HEK293 (cell line): ENCODE results near the gene GOLIM4.

ENCODE experiments used
- CTCF ChIA-PET: fragments of 350-600 bp; formaldehyde crosslinking; extraction: SDS; loops from one replicate; lab custom pipeline; 2021; ENCODE audit warnings: antibody characterized with exemption; lab: Yijun Ruan, JAX
- POLR2A ChIA-PET: fragments of 300-600 bp; formaldehyde crosslinking; extraction: SDS; loops from one replicate; lab custom pipeline; 2020; ENCODE audit warnings: antibody characterized with exemption, inconsistent platforms; lab: Yijun Ruan, JAX
- H3K27ac ChIP-seq: fragments of 200-500 bp; sonication (Bioruptor generic); 2 replicates; pipeline ENCODE4 v1.5.1; 2014; ENCODE audit warnings: low read depth, low read length, control low read depth, inconsistent platforms; ENCODE audit errors: extremely low read depth
- H3K36me3 ChIP-seq, 2 experiments: fragments of 200-500 bp in 1 of 2; sonication (Bioruptor generic) in 1 of 2; 1 replicate in 1 of 2; 2 replicates in 1 of 2; pipeline ENCODE4 v1.5.1; 2014 to 2017; ENCODE audit warnings: inconsistent platforms in 2 of 2, low read length in 2 of 2; ENCODE audit not compliant: control insufficient read depth in 2 of 2, insufficient read depth in 1 of 2
- H3K4me1 ChIP-seq: fragments of 200-500 bp; sonication (Bioruptor generic); 2 replicates; pipeline ENCODE4 v1.5.1; 2014; ENCODE audit warnings: mild to moderate bottlenecking, low read length, inconsistent platforms; ENCODE audit not compliant: control insufficient read depth, insufficient read depth
- H3K4me3 ChIP-seq: 2 replicates; pipeline ENCODE4 v1.5.1; 2011; ENCODE audit warnings: low read depth, mild to moderate bottlenecking, control low read depth, low read length, moderate library complexity
- H3K9me3 ChIP-seq: fragments of 200-500 bp; sonication (Bioruptor generic); 2 replicates; pipeline ENCODE4 v1.5.1; 2014; ENCODE audit warnings: low read depth, low read length, inconsistent platforms; ENCODE audit not compliant: control insufficient read depth, insufficient read depth
- GLIS1 ChIP-seq: fragments of 450-650 bp; formaldehyde crosslinking; IDR thresholded peaks from 2 replicates; pipeline ENCODE4 v1.5.1; 2016; ENCODE audit warnings: missing biosample characterization, missing genetic modification characterization
- KLF9 ChIP-seq: fragments of 450-650 bp; formaldehyde crosslinking; IDR thresholded peaks from 2 replicates; pipeline ENCODE4 v1.5.1; 2016; ENCODE audit warnings: missing biosample characterization, missing genetic modification characterization, low read depth
- PRDM1 ChIP-seq: fragments of 450-650 bp; formaldehyde crosslinking; IDR thresholded peaks from 2 replicates; pipeline ENCODE4; 2016; ENCODE audit warnings: missing biosample characterization, missing genetic modification characterization
- TRIM28 ChIP-seq: IDR thresholded peaks from 2 replicates; pipeline ENCODE4 v1.6.1; 2011; ENCODE audit warnings: low read length, control low read depth, borderline replicate concordance
- ZBTB21 ChIP-seq: fragments of 450-650 bp; formaldehyde crosslinking; IDR thresholded peaks from 2 replicates; pipeline ENCODE4 v1.5.1; 2017; ENCODE audit warnings: missing biosample characterization, missing genetic modification characterization
- ZEB2 ChIP-seq: fragments of 450-650 bp; formaldehyde crosslinking; IDR thresholded peaks from 2 replicates; pipeline ENCODE4 v1.5.1; 2016; ENCODE audit warnings: missing biosample characterization, missing genetic modification characterization
- ZFP41 ChIP-seq: fragments of 450-650 bp; formaldehyde crosslinking; IDR thresholded peaks from 2 replicates; pipeline ENCODE4 v1.5.1; 2016; ENCODE audit warnings: missing biosample characterization, missing genetic modification characterization, borderline replicate concordance
- ZNF132 ChIP-seq: fragments of 450-650 bp; formaldehyde crosslinking; IDR thresholded peaks from 2 replicates; pipeline ENCODE4 v1.5.1; 2017; ENCODE audit warnings: missing biosample characterization, missing genetic modification characterization, borderline replicate concordance
- ZNF221 ChIP-seq: fragments of 450-650 bp; formaldehyde crosslinking; IDR thresholded peaks from 2 replicates; pipeline ENCODE4 v1.5.1; 2017; ENCODE audit warnings: missing biosample characterization, missing genetic modification characterization, borderline replicate concordance
- ZNF302 ChIP-seq: fragments of 450-650 bp; formaldehyde crosslinking; IDR thresholded peaks from 2 replicates; pipeline ENCODE4 v1.5.1; 2016; ENCODE audit warnings: missing biosample characterization, missing genetic modification characterization, low read depth
- ZNF335 ChIP-seq: fragments of 450-650 bp; formaldehyde crosslinking; conservative IDR thresholded peaks from 2 replicates; pipeline ENCODE4 v1.5.1; 2016; ENCODE audit warnings: missing biosample characterization, missing genetic modification characterization
- ZNF350 ChIP-seq: fragments of 450-650 bp; formaldehyde crosslinking; IDR thresholded peaks from 2 replicates; pipeline ENCODE4 v1.5.0; 2017; ENCODE audit warnings: missing biosample characterization, mild to moderate bottlenecking, missing genetic modification characterization
- ZNF366 ChIP-seq: fragments of 450-650 bp; formaldehyde crosslinking; conservative IDR thresholded peaks from 2 replicates; pipeline ENCODE4 v1.5.1; 2016; ENCODE audit warnings: missing biosample characterization, missing genetic modification characterization
- ZNF514 ChIP-seq: fragments of 450-650 bp; formaldehyde crosslinking; IDR thresholded peaks from 2 replicates; pipeline ENCODE4 v1.5.1; 2016; ENCODE audit warnings: missing biosample characterization, missing genetic modification characterization
- ZNF555 ChIP-seq: fragments of 450-650 bp; formaldehyde crosslinking; conservative IDR thresholded peaks from 2 replicates; pipeline ENCODE4 v1.5.1; 2017; ENCODE audit warnings: missing biosample characterization, mild to moderate bottlenecking, missing genetic modification characterization, inconsistent platforms
- ZNF585B ChIP-seq: fragments of 450-650 bp; formaldehyde crosslinking; IDR thresholded peaks from 2 replicates; pipeline ENCODE4 v1.5.1; 2016; ENCODE audit warnings: missing biosample characterization, missing genetic modification characterization
- ZNF621 ChIP-seq: fragments of 450-650 bp; formaldehyde crosslinking; IDR thresholded peaks from 2 replicates; pipeline ENCODE4 v1.5.1; 2017; ENCODE audit warnings: missing biosample characterization, missing genetic modification characterization
- ZNF658 ChIP-seq: fragments of 450-650 bp; formaldehyde crosslinking; IDR thresholded peaks from 2 replicates; pipeline ENCODE4; 2016; ENCODE audit warnings: missing biosample characterization, missing genetic modification characterization
- TF ChIP-seq, protein P1 (sequence below): fragments of 450-650 bp; formaldehyde crosslinking; IDR thresholded peaks from 2 replicates; pipeline ENCODE4 v1.5.1; 2016; ENCODE audit warnings: missing biosample characterization, missing genetic modification characterization
- TF ChIP-seq, protein P2 (sequence below): fragments of 450-650 bp; formaldehyde crosslinking; IDR thresholded peaks from 2 replicates; pipeline ENCODE4 v1.5.1; 2016; ENCODE audit warnings: missing biosample characterization, missing genetic modification characterization, borderline replicate concordance
- TF ChIP-seq, protein P3 (sequence below): fragments of 450-650 bp; formaldehyde crosslinking; IDR thresholded peaks from 2 replicates; pipeline ENCODE4 v1.5.1; 2016; ENCODE audit warnings: missing biosample characterization, missing genetic modification characterization
- TF ChIP-seq, protein P4 (sequence below): fragments of 450-650 bp; formaldehyde crosslinking; IDR thresholded peaks from 2 replicates; pipeline ENCODE4 v1.5.0; 2017; ENCODE audit warnings: missing biosample characterization, missing genetic modification characterization, borderline replicate concordance
- TF ChIP-seq, protein P5 (sequence below): fragments of 450-650 bp; formaldehyde crosslinking; IDR thresholded peaks from 2 replicates; pipeline ENCODE4 v1.5.1; 2016; ENCODE audit warnings: missing biosample characterization, missing genetic modification characterization

The GOLIM4 gene

DNA sequence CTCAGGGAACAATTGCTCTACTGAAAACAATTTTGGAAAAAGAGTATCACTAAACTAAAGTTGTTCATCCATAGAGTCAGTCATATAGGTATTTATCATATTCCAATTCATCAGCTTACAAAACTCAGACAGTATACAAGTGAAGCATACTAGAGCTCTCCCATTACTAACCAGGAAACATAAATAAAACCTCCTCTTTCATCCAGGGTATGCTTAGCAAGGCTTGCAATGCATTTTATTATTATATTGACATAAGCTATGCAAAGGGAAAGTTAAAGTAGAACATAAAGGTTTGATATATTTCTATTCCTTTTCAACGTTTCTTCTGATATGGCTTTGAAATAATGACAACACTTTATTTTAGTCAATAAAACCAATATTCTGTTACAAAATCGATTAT is 106.7 kb downstream of the GOLIM4 start:
- Histone ChIP-seq H3K4me1 (no peaks in the 10 kb centered on the region), H3K4me3 (no peak overlapping the region), H3K36me3 (no peaks in the 10 kb centered on the region), H3K9me3 (no peaks in the 10 kb centered on the region), H3K27ac (no peak overlapping the region)
- TF ChIP-seq, protein P1, sequence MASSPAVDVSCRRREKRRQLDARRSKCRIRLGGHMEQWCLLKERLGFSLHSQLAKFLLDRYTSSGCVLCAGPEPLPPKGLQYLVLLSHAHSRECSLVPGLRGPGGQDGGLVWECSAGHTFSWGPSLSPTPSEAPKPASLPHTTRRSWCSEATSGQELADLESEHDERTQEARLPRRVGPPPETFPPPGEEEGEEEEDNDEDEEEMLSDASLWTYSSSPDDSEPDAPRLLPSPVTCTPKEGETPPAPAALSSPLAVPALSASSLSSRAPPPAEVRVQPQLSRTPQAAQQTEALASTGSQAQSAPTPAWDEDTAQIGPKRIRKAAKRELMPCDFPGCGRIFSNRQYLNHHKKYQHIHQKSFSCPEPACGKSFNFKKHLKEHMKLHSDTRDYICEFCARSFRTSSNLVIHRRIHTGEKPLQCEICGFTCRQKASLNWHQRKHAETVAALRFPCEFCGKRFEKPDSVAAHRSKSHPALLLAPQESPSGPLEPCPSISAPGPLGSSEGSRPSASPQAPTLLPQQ (tag by site-specific recombination): no peak
- TF ChIP-seq ZNF366 (tag by site-specific recombination): no peak
- TF ChIP-seq ZNF658 (tag by site-specific recombination): no peak
- no peak for TF ChIP-seq ZNF335 (tag by site-specific recombination)
- TF ChIP-seq ZNF132: no peak
- no peak for TF ChIP-seq KLF9 (tag by site-specific recombination)
- TF ChIP-seq, protein P2, sequence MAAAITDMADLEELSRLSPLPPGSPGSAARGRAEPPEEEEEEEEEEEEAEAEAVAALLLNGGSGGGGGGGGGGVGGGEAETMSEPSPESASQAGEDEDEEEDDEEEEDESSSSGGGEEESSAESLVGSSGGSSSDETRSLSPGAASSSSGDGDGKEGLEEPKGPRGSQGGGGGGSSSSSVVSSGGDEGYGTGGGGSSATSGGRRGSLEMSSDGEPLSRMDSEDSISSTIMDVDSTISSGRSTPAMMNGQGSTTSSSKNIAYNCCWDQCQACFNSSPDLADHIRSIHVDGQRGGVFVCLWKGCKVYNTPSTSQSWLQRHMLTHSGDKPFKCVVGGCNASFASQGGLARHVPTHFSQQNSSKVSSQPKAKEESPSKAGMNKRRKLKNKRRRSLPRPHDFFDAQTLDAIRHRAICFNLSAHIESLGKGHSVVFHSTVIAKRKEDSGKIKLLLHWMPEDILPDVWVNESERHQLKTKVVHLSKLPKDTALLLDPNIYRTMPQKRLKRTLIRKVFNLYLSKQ (tag by site-specific recombination): no peak
- TF ChIP-seq TRIM28: no peak
- TF ChIP-seq GLIS1 (tag by site-specific recombination): no peak
- TF ChIP-seq ZEB2: no peak
- TF ChIP-seq ZNF302 (tag by site-specific recombination): no peak
- no peak for TF ChIP-seq PRDM1 (tag by site-specific recombination)
- TF ChIP-seq, protein P3, sequence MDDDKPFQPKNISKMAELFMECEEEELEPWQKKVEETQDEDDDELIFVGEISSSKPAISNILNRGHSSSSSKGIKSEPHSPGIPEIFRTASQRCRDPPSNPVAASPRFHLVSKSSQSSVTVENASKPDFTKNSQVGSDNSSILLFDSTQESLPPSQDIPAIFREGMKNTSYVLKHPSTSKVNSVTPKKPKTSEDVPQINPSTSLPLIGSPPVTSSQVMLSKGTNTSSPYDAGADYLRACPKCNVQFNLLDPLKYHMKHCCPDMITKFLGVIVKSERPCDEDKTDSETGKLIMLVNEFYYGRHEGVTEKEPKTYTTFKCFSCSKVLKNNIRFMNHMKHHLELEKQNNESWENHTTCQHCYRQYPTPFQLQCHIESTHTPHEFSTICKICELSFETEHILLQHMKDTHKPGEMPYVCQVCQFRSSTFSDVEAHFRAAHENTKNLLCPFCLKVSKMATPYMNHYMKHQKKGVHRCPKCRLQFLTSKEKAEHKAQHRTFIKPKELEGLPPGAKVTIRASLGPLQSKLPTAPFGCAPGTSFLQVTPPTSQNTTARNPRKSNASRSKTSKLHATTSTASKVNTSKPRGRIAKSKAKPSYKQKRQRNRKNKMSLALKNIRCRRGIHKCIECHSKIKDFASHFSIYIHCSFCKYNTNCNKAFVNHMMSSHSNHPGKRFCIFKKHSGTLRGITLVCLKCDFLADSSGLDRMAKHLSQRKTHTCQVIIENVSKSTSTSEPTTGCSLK (tag by site-specific recombination): no peak
- TF ChIP-seq, protein P4, sequence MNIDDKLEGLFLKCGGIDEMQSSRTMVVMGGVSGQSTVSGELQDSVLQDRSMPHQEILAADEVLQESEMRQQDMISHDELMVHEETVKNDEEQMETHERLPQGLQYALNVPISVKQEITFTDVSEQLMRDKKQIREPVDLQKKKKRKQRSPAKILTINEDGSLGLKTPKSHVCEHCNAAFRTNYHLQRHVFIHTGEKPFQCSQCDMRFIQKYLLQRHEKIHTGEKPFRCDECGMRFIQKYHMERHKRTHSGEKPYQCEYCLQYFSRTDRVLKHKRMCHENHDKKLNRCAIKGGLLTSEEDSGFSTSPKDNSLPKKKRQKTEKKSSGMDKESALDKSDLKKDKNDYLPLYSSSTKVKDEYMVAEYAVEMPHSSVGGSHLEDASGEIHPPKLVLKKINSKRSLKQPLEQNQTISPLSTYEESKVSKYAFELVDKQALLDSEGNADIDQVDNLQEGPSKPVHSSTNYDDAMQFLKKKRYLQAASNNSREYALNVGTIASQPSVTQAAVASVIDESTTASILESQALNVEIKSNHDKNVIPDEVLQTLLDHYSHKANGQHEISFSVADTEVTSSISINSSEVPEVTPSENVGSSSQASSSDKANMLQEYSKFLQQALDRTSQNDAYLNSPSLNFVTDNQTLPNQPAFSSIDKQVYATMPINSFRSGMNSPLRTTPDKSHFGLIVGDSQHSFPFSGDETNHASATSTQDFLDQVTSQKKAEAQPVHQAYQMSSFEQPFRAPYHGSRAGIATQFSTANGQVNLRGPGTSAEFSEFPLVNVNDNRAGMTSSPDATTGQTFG: no peak
- no peak for TF ChIP-seq ZNF555 (tag by site-specific recombination)
- CTCF ChIA-PET: no interaction called here
- POLR2A ChIA-PET: no interaction called here

DNA sequence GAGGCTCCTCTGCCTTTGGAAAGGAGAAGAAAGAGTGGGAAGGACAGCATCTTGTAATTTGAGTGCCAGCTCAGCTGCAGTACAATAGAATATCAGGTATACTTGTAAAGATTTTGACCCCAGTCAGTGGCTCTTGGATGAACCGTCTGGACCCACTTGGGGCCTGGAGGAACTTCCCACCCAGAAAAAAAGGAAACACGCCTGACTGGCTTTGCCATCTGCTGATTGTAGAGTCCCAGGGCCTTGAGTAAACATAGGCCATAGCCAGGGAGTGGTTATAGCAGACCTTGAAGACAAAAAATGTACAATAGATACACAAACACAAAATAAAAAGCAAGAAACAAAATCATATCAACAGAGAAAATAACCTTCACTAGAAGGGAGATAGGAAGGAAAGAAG is 112.1 kb downstream of the GOLIM4 start:
- TF ChIP-seq ZNF221 (tag by site-specific recombination): no peak
- no peak for TF ChIP-seq ZNF621
- TF ChIP-seq ZBTB21 (tag by site-specific recombination): no peak
- no peak for TF ChIP-seq ZNF514 (tag by site-specific recombination)
- TF ChIP-seq ZFP41 (tag by site-specific recombination): no peak
- TF ChIP-seq, protein P5, sequence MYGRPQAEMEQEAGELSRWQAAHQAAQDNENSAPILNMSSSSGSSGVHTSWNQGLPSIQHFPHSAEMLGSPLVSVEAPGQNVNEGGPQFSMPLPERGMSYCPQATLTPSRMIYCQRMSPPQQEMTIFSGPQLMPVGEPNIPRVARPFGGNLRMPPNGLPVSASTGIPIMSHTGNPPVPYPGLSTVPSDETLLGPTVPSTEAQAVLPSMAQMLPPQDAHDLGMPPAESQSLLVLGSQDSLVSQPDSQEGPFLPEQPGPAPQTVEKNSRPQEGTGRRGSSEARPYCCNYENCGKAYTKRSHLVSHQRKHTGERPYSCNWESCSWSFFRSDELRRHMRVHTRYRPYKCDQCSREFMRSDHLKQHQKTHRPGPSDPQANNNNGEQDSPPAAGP (tag by site-specific recombination): no peak
- TF ChIP-seq TRIM28: no peak
- TF ChIP-seq ZNF350: no peak
- no peak for TF ChIP-seq ZNF585B (tag by site-specific recombination)
- H3K4me1 ChIP-seq: no peaks in the 10 kb centered on the region
- H3K36me3 ChIP-seq: no peaks in the 10 kb centered on the region
- ChIA-PET POLR2A (no interaction called here), CTCF (no interaction called here)
- H3K4me3 ChIP-seq: no peak overlapping the region
- H3K27ac ChIP-seq: no peak overlapping the region
- no peaks in the 10 kb centered on the region for H3K9me3 ChIP-seq
